HG02610 (cell line): ENCODE results near the gene TOMM5.

ENCODE experiments used
- ATAC-seq: cut with Tn5 transposase; IDR thresholded peaks from one replicate; pipeline ENCODE4 v1.9.1; 2021; ENCODE audit warnings: mild to moderate bottlenecking, moderate library complexity; ENCODE audit not compliant: unreplicated experiment

The TOMM5 gene

GRCh38 chr9:37592108-37592951 is at the start of gene TOMM5:
Gene TOMM5 (minus strand): TSS chr9:37592597. CDS start chr9:37592532, 65 bp downstream.
- peak; percentile 85 for ATAC-seq

DNA sequence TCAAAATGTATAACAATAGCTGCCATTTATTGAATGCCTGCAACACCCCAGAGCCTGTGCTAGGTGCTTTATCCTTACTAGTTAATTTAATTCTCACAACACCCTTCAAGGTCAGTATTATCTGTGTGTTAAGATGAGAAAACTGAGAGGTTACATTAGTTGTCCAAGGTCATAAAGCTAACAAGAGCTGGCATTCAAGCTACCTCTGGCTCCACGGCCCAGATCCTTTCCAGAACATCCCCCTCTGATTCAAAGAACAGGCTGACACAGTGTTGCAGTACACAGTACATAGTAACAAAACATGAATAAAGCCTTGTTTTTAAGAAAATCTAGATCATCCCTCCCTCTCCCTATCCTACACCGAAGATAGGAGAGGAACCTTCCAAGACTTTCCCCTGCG is 48.9 kb upstream of the TOMM5 start:
- ATAC-seq = no peak

DNA sequence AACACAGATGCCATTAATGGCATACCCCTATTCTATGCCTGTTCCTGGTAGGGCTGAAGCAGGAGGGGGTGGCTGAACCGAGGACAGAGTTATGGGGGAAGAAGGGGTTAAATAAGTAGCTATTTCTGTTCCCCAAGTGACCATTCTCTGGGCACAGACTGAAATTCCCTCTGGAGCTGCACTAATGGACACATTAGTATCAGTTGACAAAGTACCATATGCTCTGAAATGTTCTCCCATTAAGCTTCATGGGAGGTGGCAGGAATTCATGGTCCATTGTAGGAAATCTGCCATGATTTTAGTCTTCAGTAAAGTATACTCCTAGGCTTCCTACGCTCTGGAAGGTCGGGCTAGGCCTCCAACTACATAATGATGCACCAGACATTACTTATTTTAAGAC is 47.8 kb upstream of the TOMM5 start:
- ATAC-seq = no peak

DNA sequence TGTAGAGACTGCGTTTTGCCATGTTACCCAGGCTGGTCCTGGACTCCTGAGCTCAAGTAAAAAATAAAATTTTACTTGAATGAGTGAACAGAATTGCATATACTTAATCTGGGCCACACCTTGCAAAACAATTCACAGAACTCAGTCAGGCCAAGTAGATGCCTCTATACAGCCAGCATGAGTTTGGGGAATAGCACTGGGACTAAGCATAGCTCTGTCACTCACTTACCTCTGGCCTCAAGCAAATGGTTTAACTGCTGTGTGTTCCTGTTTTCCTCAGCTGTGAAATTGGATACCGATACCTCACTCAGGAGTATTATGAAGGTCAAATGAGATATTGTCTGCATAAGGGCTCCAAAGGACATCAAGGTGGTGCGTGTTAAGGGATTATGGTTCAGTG is 47.4 kb upstream of the TOMM5 start:
- ATAC-seq = no peak

GRCh38 chr9:37639109-37639762 is 46.8 kb upstream of the TOMM5 start:
- ATAC-seq = no peak

- ATAC-seq = no peak
Observed at GRCh38 chr9:37636511-37637448, 44.4 kb upstream of the TOMM5 start.

DNA sequence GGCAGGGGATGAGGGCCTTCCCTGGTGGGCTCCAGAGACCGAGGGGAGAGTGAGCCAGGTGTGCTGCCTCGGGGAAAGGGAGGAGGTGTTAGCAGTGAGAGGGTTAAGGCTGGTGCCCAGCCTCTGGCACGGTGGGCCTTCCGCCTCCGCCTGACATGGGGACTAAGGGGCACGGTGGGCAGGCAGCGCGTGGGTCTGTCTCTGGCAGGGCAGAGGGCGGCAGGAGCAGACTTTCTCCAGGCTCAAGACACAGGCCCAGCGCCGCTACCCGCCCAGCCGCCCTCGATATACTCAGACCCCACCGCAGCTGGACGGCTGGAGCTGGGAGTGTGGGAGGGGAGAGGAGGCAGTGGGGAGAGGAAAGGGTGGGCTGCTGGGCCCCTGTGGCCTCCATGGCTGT is 43.4 kb upstream of the TOMM5 start:
- ATAC-seq = no peak

DNA sequence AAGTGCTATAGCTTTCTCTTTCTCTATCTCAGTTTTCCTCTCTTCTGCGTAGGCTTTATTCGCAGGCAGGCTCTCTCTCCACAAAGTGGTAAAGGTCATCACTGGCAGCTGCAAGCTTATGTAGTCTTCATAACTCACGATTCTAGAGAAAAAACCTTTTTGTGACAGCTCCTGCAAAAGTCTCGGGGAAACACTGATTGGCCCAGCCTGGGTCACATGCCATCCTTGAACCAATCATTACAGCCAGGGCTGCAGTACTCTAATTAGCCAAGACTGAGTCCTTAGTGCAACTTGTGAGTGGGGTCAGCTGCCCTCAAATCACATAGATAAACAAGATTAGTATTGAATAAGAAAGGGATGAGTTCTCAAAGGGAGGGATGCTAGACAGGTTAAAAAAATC is 40.1 kb upstream of the TOMM5 start:
- no peak for ATAC-seq

- no peak for ATAC-seq
Observed at GRCh38 chr9:37626708-37627292, 34.4 kb upstream of the TOMM5 start.

- ATAC-seq = no peak
Observed at GRCh38 chr9:37625758-37626147, 33.4 kb upstream of the TOMM5 start.

DNA sequence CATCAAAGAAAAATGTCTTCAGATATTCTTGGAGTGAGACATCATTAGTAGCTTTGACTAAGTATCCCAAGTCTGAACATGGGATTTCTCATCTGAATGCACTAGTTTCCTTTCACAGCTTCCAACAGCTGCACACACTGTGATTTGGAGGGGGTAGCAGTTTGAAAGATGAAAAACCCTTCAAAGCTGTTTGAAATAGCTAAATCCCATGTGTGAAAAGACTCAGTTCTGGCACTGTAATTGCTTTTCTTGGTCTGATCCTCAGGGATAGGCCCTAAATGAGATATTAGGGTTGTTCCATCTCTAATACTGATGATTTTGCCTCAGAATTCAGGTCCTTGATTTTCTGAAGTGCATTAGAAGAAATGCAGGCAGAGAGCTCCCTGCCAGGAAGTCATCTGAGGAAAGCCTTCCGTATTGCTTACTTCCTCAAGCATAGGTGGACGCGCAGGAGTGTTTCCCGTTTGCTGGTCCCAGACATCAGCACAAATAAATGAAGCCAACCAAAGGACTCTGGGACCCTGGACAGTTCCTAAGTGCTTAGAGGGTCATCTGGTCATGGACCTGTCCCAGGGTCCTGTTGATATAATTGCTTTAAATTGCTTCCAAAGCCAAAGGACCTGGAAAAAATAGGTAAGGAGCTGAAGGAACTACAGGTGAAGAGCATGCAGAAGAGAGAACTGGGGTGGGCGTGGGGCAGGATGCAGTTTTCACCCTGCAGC is 32.8 kb upstream of the TOMM5 start:
- ATAC-seq = no peak

GRCh38 chr9:37624073-37624472 is 31.7 kb upstream of the TOMM5 start:
- no peak for ATAC-seq

DNA sequence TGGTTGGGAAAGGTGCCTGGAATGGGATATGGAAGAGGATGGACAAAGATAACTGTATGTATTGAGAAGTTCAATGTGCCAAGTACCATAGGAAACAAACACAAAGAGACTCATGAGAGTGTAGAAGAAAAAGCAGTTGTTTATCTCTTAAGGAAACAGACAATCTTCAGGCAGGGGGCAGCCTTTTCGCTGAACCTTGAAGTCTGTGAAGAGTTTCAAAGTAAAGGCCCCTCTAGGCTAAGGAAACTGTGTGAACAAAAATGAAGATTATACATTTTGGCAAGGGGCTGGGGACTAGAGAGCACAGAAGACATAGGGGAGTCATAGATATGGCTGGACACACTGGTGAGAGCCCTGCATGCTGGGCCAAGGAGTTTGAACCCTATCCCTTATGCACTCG is 30.9 kb upstream of the TOMM5 start:
- ATAC-seq = no peak

GRCh38 chr9:37622462-37622861 is 30.1 kb upstream of the TOMM5 start:
- no peak for ATAC-seq

DNA sequence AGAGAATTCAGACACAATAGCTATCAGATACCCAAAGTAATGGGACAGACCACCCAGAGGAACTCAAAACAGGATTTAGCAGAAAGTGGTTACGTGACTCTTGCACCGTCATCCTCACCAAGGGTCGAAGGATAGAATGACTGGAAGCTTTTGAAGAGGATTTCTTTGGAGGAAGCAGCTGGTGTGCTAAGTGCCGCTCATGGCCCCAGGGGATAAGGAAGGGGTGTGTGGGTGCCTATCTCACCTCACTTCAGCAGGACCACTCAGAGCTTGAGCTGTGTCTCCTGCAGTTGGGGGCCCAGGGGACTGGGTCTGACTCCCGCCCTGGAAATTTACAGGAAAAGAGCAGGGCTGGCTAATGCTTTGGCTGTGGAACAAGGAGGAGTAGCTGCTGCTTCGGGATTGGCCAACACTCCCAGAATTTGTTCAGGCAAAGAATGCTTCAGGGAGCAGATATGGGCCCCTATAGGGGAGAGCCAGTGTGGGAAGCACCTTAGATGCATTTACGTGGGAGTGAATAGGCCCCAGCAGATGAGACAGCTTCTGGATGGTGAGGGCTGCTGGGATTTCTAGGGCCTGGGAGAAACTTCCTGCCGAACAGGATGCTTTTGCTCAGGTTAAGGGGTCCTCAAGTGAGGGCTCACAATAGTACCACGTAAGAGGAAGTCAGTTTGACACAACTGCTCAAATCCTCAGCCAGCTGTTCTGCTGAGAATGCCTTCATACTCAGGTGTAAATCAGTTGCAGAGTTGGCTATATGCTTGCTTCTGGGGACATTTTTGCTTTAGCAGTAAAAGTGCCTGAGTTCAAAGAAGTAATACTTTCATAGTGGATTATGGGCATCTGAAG is 29.1 kb upstream of the TOMM5 start:
- no peak for ATAC-seq

- ATAC-seq = no peak
Observed at GRCh38 chr9:37620396-37620795, 28.0 kb upstream of the TOMM5 start.

- ATAC-seq = no peak
Observed at GRCh38 chr9:37619806-37620205, 27.4 kb upstream of the TOMM5 start.

GRCh38 chr9:37618817-37619216 is 26.4 kb upstream of the TOMM5 start:
- ATAC-seq = no peak

- no peak for ATAC-seq
Observed at GRCh38 chr9:37617832-37618231, 25.4 kb upstream of the TOMM5 start.
